ENCODE data around the gene USP26.
"Not testable (repeated sequence)": the region's sequence is repeated elsewhere in the genome, so short reads cannot be mapped to it uniquely, and the experiment has no call there.

The USP26 gene

DNA sequence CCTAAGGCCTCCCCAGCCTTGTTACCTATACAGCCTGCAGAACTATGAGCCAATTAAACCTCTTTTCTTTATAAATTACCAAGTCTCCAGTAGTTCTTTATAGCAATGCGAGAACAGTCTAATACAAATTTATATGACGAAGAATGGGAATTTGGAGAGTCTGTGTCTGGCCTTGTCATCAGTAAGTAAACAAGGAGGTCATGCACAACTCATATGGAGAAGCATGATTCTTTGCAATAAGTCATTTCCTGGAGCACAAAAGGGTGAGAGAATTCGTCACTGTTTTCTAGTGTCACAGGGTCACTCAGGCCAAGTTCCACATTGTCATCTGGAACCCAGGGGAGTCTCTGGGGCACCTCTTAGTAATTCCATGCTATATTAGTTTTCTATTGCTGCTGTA is 89.5 kb downstream of the USP26 start:
- DNase-seq, result no peak

DNA sequence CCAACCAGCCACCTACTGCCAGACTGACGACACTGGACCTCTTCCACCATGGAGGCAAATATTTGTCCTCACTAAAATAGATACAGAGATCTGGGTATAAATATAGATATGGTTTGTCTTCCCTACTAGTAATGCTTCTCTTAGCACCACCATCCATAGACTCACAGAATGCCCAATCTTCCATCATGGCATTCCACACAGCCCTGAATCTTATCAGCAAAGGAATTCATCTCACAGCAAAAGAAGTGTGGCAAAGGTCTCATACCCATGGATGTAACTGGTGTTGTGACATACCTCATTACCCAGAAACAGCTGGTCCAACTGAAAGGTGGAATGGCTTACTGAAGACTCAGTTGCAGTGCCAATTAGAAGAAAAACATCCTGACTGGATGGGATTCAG is 91.3 kb downstream of the USP26 start:
- no peak for DNase-seq

DNA sequence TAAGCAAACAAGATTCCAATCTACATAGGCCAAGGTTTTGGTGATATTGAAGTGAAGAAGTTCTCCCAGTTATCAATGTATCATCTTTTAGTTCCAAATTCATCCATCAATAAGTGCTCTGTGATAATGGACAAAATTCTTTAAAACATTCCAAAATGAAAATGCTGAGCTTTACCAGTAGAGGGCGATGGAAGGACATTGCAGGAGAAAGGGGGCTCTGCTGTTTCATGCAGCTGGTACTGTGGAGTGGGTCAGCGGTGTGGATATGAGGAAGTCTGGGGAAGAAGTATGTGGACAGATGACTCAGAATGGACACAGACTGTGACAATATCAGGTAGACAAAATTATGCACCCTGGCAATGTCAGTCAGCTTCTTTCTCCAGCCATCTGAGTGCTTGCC is 91.9 kb downstream of the USP26 start:
- no peak for DNase-seq

DNA sequence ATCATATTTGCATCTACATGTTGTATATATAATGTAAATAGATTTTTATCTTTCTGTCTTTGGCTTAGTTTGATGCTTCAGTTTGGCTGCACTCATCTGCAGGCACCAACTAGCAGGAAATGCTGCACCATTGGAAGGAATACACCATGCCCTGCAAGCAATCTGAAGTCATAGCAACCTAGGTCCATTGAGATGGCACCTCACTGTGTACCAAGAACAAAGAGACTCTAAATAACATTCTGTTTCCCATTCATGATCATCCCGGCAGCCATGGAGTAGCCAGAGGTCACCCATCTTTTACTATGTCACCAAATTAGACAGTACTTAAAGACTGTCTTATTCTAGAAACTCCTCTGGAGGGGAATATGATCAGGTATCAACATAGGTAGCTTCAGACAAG is 97.7 kb downstream of the USP26 start:
- DNase-seq, result no peak

DNA sequence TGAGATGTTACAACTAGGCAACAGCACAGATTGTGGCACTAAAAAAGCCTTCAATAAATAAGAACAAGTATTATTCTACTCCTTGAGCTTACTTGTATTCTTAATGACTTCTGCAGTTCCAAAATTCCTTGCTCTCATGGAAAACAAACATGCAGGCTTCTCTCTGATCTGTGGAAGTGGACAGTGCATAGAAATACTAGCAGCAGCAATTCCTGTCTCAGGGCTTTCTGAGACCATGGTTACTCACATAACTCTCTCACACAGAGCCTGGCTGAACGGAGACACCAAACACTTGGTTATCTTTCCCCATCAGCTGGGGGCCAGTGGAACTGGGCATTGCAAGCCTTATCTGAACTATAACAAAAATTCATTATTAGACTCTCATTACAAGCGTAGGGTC is 106.1 kb downstream of the USP26 start:
- DNase-seq, result no peak

DNA sequence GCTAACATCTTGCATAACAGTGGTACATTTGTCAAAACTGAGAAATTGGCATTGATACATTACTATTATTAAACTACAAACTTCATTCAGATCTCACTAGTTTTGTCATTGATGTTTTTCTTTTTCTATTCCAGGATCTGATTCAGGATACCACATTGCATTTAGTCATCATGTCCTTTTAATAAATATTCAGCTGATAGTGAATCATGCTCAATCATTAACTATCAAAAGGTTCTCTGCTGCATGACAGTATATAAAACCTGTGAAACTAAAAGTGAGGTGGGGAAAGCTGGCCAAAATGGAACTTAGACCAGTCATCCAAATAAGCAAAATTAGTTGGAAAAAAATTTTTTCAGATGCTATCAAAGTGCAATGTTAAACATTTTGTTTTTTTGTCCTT is 110.4 kb downstream of the USP26 start:
- DNase-seq, result no peak

DNA sequence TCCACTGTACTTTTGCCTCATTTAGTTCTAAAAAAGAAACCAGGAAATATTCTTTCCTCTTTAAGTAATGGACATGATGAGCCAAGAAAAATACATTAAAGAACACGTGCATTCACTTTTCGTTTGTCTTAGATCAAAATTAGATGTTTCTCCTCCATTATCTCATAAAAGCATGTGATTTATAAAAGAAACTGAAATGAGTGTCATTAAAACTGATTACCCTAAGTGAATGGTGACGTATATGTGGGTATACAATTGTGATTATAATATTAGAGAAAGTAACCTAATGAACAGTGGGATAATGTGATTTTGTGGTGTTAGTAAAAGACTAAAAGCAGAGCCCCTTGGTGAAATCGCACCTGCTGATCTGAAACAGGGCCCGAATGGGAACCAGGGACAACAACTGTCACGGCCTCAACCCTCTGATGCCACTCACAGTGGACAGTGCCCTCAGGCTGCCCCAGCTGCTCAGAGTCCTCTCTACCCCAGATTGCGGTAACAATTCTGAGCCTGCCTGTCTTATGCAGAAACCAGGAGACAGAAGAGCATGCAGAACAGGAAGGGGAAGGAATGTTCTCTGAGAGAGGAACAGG is 112.8 kb downstream of the USP26 start:
- no peak for DNase-seq

DNA sequence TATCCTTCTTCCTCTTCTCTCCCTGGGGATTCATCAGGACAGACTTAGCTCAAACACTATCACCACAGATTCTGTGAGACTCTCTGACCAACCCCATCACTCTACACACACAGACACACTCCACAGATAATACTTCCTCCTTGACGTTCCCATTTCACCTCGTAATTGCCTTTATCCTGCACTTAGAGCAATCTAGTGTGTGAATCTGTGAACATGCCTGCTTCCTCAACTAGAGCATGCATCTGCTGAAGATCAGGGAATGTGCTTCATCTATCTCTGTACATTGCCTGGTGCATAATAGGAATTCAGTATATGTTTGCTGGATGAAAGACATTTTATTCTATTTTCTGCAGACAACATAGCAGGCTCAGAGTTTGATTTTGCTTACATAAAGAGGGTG is 113.4 kb downstream of the USP26 start:
- DNase-seq, result no peak

DNA sequence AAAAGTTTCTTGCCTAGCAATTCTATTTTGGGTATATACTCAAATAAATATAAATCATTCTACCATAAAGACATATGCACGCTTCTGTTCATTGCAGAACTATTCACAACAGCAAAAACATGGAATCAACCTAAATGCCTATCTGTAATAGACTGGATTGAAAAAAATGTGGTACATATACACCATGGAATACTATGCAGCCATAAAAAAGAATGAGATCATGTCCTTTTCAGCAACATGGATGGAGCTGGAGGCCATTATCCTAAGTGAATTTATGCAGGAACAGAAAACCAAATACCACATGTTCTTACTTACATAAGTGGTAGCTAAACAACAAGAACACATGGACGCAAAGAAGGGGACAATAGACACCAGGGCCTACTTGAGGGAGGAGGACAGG is 116.9 kb downstream of the USP26 start:
- not testable (repeated sequence) for DNase-seq
